SW480 (cell line): ENCODE measurements around the gene BCCIP.

Experiments
- DNase-seq: peaks from one replicate; pipeline ENCODE4 v3.0.0-alpha.2; 2016; ENCODE audit warnings: low spot score

BCCIP gene

GRCh38 chr10:125797994-125798662, 25.2 kb upstream of the BCCIP start:
- no peak for DNase-seq

- DNase-seq = no peak
Observed at GRCh38 chr10:125799451-125800182, 23.7 kb upstream of the BCCIP start.

GRCh38 chr10:125801574-125801973, 21.8 kb upstream of the BCCIP start:
- no peak for DNase-seq

GRCh38 chr10:125802131-125802530, 21.2 kb upstream of the BCCIP start:
- no peak for DNase-seq

- DNase-seq = no peak
Observed at GRCh38 chr10:125802739-125803138, 20.6 kb upstream of the BCCIP start.

- DNase-seq = no peak
Observed at GRCh38 chr10:125808047-125808446, 15.3 kb upstream of the BCCIP start.

- DNase-seq = no peak
Observed at GRCh38 chr10:125811251-125811650, 12.1 kb upstream of the BCCIP start.

GRCh38 chr10:125812128-125812750, 11.1 kb upstream of the BCCIP start:
- no peak for DNase-seq

GRCh38 chr10:125815764-125816163, 7.6 kb upstream of the BCCIP start:
- DNase-seq = no peak

- no peak for DNase-seq
Observed at GRCh38 chr10:125816548-125816947, 6.8 kb upstream of the BCCIP start.

- DNase-seq = no peak
Observed at GRCh38 chr10:125817337-125817946, 5.9 kb upstream of the BCCIP start.

GRCh38 chr10:125820701-125821100, 2.6 kb upstream of the BCCIP start:
- DNase-seq = no peak

- DNase-seq = peak; percentile 5
Observed at GRCh38 chr10:125823663-125824251, 411 bp downstream of the BCCIP start.

GRCh38 chr10:125824736-125825135, 1.4 kb downstream of the BCCIP start:
- peak; percentile 14 for DNase-seq

GRCh38 chr10:125827133-125827532, 3.8 kb downstream of the BCCIP start:
- DNase-seq = no peak

GRCh38 chr10:125828311-125828710, 5.0 kb downstream of the BCCIP start:
- no peak for DNase-seq

GRCh38 chr10:125836746-125837145, 13.4 kb downstream of the BCCIP start:
- no peak for DNase-seq

- no peak for DNase-seq
Observed at GRCh38 chr10:125838802-125839575, 15.6 kb downstream of the BCCIP start.

- no peak for DNase-seq
Observed at GRCh38 chr10:125840406-125840805, 17.1 kb downstream of the BCCIP start.

GRCh38 chr10:125840955-125841354, 17.6 kb downstream of the BCCIP start:
- no peak for DNase-seq

GRCh38 chr10:125843603-125844329, 20.4 kb downstream of the BCCIP start:
- no peak for DNase-seq
